Muscle layer of colon (tissue), 2 donors: ENCODE data around the gene VPS54.

ENCODE experiments used
- H3K27ac ChIP-seq: one replicate; pipeline ENCODE4 v1.7.0; 2013; ENCODE audit warnings: low read depth, mild to moderate bottlenecking, low read length, moderate library complexity
- H3K27me3 ChIP-seq, 2 donors: one replicate each; pipeline ENCODE4 v1.7.0; 2013; ENCODE audit warnings: low read length in 2 of 2, mild to moderate bottlenecking in 2 of 2; ENCODE audit not compliant: insufficient read depth in 2 of 2, control insufficient read depth in 1 of 2
- H3K36me3 ChIP-seq: one replicate; pipeline ENCODE4 v1.7.0; 2013; ENCODE audit warnings: mild to moderate bottlenecking, low read length; ENCODE audit not compliant: insufficient read depth
- H3K4me1 ChIP-seq: one replicate; pipeline ENCODE4 v1.7.0; 2013; ENCODE audit warnings: mild to moderate bottlenecking, low read length; ENCODE audit not compliant: insufficient read depth
- H3K4me3 ChIP-seq, 2 donors: one replicate each; pipeline ENCODE4 v1.7.0; 2013; ENCODE audit warnings: low read length in 2 of 2, low read depth in 1 of 2, mild to moderate bottlenecking in 1 of 2, moderate library complexity in 1 of 2
- H3K9ac ChIP-seq: one replicate; pipeline ENCODE4 v1.7.0; 2013; ENCODE audit warnings: low read length
- H3K9me3 ChIP-seq: one replicate; pipeline ENCODE4 v1.7.0; 2013; ENCODE audit warnings: mild to moderate bottlenecking, low read length
- donor health status: abdominal sarcoma.
- donor health status: Adenocarcinoma of cecum.

Gene VPS54

GRCh38 chr2:64019083-64019974, at the start of gene VPS54:
TSS of gene VPS54 (minus strand) at chr2:64019428. CDS start at chr2:63983999, 35,429 bp downstream.
- Histone ChIP-seq H3K27ac (peak within 1 kb of the TSS; percentile 88), H3K9ac (peak within 1 kb of the TSS; percentile 73), H3K27me3 (no peaks in the 10 kb centered on the region), H3K36me3 (no peaks in the 10 kb centered on the region), H3K9me3 (no peaks in the 10 kb centered on the region), H3K4me1 (peaks cover 30% of the 10 kb centered on the region), H3K4me3 (peak within 1 kb of the TSS; percentile 75 to 89)

- no peaks in the 10 kb centered on the region for H3K36me3 ChIP-seq
- no peaks in the 10 kb centered on the region for H3K27me3 ChIP-seq
- no peak overlapping the region for H3K4me3 ChIP-seq
- H3K9ac ChIP-seq = no peak overlapping the region
- H3K27ac ChIP-seq = no peak overlapping the region
- no peaks in the 10 kb centered on the region for H3K9me3 ChIP-seq
- peaks cover 13% of the 10 kb centered on the region for H3K4me1 ChIP-seq
Measured at GRCh38 chr2:64067326-64067725, 48.1 kb upstream of the VPS54 start.

GRCh38 chr2:64065516-64065915, 46.3 kb upstream of the VPS54 start:
- H3K36me3 ChIP-seq = no peaks in the 10 kb centered on the region
- no peaks in the 10 kb centered on the region for H3K9me3 ChIP-seq
- no peak overlapping the region for H3K27ac ChIP-seq
- H3K4me3 ChIP-seq = no peak overlapping the region
- H3K9ac ChIP-seq = no peak overlapping the region
- peaks cover 13% of the 10 kb centered on the region for H3K4me1 ChIP-seq
- H3K27me3 ChIP-seq = no peaks in the 10 kb centered on the region

GRCh38 chr2:64063924-64064331, 44.7 kb upstream of the VPS54 start:
- H3K4me3 ChIP-seq = no peak overlapping the region
- no peaks in the 10 kb centered on the region for H3K27me3 ChIP-seq
- no peaks in the 10 kb centered on the region for H3K9me3 ChIP-seq
- H3K36me3 ChIP-seq = no peaks in the 10 kb centered on the region
- no peak overlapping the region for H3K9ac ChIP-seq
- H3K27ac ChIP-seq = no peak overlapping the region
- peaks cover 13% of the 10 kb centered on the region for H3K4me1 ChIP-seq

- Histone ChIP-seq H3K9me3 (no peaks in the 10 kb centered on the region), H3K36me3 (no peaks in the 10 kb centered on the region), H3K4me1 (peaks cover 13% of the 10 kb centered on the region), H3K27me3 (no peaks in the 10 kb centered on the region), H3K9ac (no peak overlapping the region), H3K27ac (no peak overlapping the region), H3K4me3 (no peak overlapping the region)
Measured at GRCh38 chr2:64063454-64063853, 44.2 kb upstream of the VPS54 start.

GRCh38 chr2:64062840-64063239, 43.6 kb upstream of the VPS54 start:
- Histone ChIP-seq H3K4me3 (no peak overlapping the region), H3K36me3 (no peaks in the 10 kb centered on the region), H3K9me3 (no peaks in the 10 kb centered on the region), H3K9ac (no peak overlapping the region), H3K4me1 (peaks cover 13% of the 10 kb centered on the region), H3K27ac (no peak overlapping the region), H3K27me3 (no peaks in the 10 kb centered on the region)

- Histone ChIP-seq H3K4me1 (peaks cover 8% of the 10 kb centered on the region), H3K9ac (no peak overlapping the region), H3K27ac (no peak overlapping the region), H3K27me3 (no peaks in the 10 kb centered on the region), H3K9me3 (no peaks in the 10 kb centered on the region), H3K36me3 (no peaks in the 10 kb centered on the region), H3K4me3 (no peak overlapping the region)
Measured at GRCh38 chr2:64059270-64059669, 40.0 kb upstream of the VPS54 start.

GRCh38 chr2:64056021-64056420, 36.8 kb upstream of the VPS54 start:
- H3K4me1 ChIP-seq = no peaks in the 10 kb centered on the region
- no peaks in the 10 kb centered on the region for H3K27me3 ChIP-seq
- H3K27ac ChIP-seq = no peak overlapping the region
- H3K4me3 ChIP-seq = no peak overlapping the region
- H3K9ac ChIP-seq = no peak overlapping the region
- no peaks in the 10 kb centered on the region for H3K36me3 ChIP-seq
- H3K9me3 ChIP-seq = no peaks in the 10 kb centered on the region

GRCh38 chr2:64054161-64054915, 35.1 kb upstream of the VPS54 start:
- no peak overlapping the region for H3K27ac ChIP-seq
- no peaks in the 10 kb centered on the region for H3K27me3 ChIP-seq
- no peak overlapping the region for H3K9ac ChIP-seq
- no peak overlapping the region for H3K4me3 ChIP-seq
- no peaks in the 10 kb centered on the region for H3K36me3 ChIP-seq
- H3K4me1 ChIP-seq = peaks cover 4% of the 10 kb centered on the region
- H3K9me3 ChIP-seq = no peaks in the 10 kb centered on the region

GRCh38 chr2:64052463-64053241, 33.4 kb upstream of the VPS54 start:
- Histone ChIP-seq H3K9me3 (no peaks in the 10 kb centered on the region), H3K4me1 (peaks cover 4% of the 10 kb centered on the region), H3K27ac (no peak overlapping the region), H3K27me3 (no peaks in the 10 kb centered on the region), H3K9ac (no peak overlapping the region), H3K4me3 (no peak overlapping the region), H3K36me3 (no peaks in the 10 kb centered on the region)

- no peaks in the 10 kb centered on the region for H3K27me3 ChIP-seq
- H3K4me3 ChIP-seq = no peak overlapping the region
- H3K9me3 ChIP-seq = no peaks in the 10 kb centered on the region
- H3K36me3 ChIP-seq = no peaks in the 10 kb centered on the region
- no peak overlapping the region for H3K9ac ChIP-seq
- H3K27ac ChIP-seq = no peak overlapping the region
- H3K4me1 ChIP-seq = peaks cover 4% of the 10 kb centered on the region
Measured at GRCh38 chr2:64049633-64050220, 30.5 kb upstream of the VPS54 start.
